Epithelial cell of proximal tubule (primary cell): Measurements from ENCODE around the gene SGPL1. TPM values are rescaled to one million over a fixed set of nuclear protein-coding genes. Genes with fewer than 3 reads are reported as not detected.

Experiments used
- DNase-seq: peaks from one replicate; pipeline ENCODE4 v3.0.0-alpha.2; 2011; ENCODE audit warnings: low read depth
- H3K4me3 ChIP-seq: 2 replicates; pipeline ENCODE4 v1.5.1; 2011; ENCODE audit warnings: low read depth, mild to moderate bottlenecking, low read length
- CTCF ChIP-seq: conservative IDR thresholded peaks from 2 replicates; pipeline ENCODE4 v1.5.1; 2012; ENCODE audit warnings: low read depth, mild to moderate bottlenecking, low read length
- total RNA-seq: library from RNA; depleted of rRNA; stranded (reverse); fragments of >200 nt; gene quantifications from 2 replicates; pipeline ENCODE4 v1.2.3, GENCODE V29; 2015

Gene SGPL1
- total RNA-seq, 1 donor from 2014 or later, result 35.7 TPM

GRCh38 chr10:70782086-70782745 lies 33.5 kb upstream of the SGPL1 start:
- no peak for TF ChIP-seq CTCF
- no peak for DNase-seq
- H3K4me3 ChIP-seq, result no peak overlapping the region

- no peak for DNase-seq
- no peak overlapping the region for H3K4me3 ChIP-seq
- TF ChIP-seq CTCF, result no peak
Observed at GRCh38 chr10:70782746-70783680, 32.7 kb upstream of the SGPL1 start.

GRCh38 chr10:70784016-70784415 lies 31.7 kb upstream of the SGPL1 start:
- no peak for TF ChIP-seq CTCF
- DNase-seq, result no peak
- H3K4me3 ChIP-seq, result no peak overlapping the region

GRCh38 chr10:70784471-70784870 lies 31.3 kb upstream of the SGPL1 start:
- H3K4me3 ChIP-seq, result no peak overlapping the region
- TF ChIP-seq CTCF, result no peak
- DNase-seq, result no peak

GRCh38 chr10:70785190-70785589 lies 30.6 kb upstream of the SGPL1 start, which contains the start of gene TBATA:
Gene TBATA, minus strand, starts transcription at chr10:70785377. Its CDS starts 1,998 bp downstream, at chr10:70783379.
- no peak for TF ChIP-seq CTCF
- DNase-seq, result no peak
- no peak within 1 kb of the TSS for H3K4me3 ChIP-seq

GRCh38 chr10:70786799-70787415 lies 28.8 kb upstream of the SGPL1 start:
- no peak for TF ChIP-seq CTCF
- DNase-seq, result no peak
- no peak overlapping the region for H3K4me3 ChIP-seq
